Measurements from ENCODE around the gene AFF3. TPM values are rescaled to one million over a fixed set of nuclear protein-coding genes. Genes with fewer than 3 reads are reported as not detected.
A peak's percentile ranks its signal among the peaks of the same experiment; 100 is the strongest.

AFF3 gene
- total and polyA plus RNA-seq, 2 of the 4 experiments (the other 2 are of a cell fraction), result 12.9 to 14.3 TPM

GRCh38 chr2:99709229-99709628, 433.2 kb downstream of the AFF3 start:
- Histone ChIP-seq H3K9ac (ENCODE audit: low read depth, low read length) (no peak overlapping the region), H2AK5ac (ENCODE audit: low read depth, low read length) (peak overlapping the region; percentile 8; the same call in 1 of the 2 replicates), H4K5ac (ENCODE audit: low read depth, low read length) (no peak overlapping the region), H2BK15ac (ENCODE audit: low read depth, low read length) (peak overlapping the region; percentile 33; the same call in 1 of the 3 replicates), H3K56ac (ENCODE audit: extremely low read depth, insufficient read depth, low read length) (no peak overlapping the region), H3K9me3 (ENCODE audit: control insufficient read depth, insufficient read depth, low read length) (no peaks in the 10 kb centered on the region), H2BK5ac (ENCODE audit: low read depth, low read length, poor library complexity, severe bottlenecking) (no peak overlapping the region), H3K23ac (ENCODE audit: low read depth, low read length) (no peak overlapping the region), H3K18ac (ENCODE audit: low read depth, low read length) (0 out of 2 replicates have a peak overlapping the region, but pooled peaks have one; percentile 13), H2AK9ac (replicated peaks; ENCODE audit: low read depth, low read length, poor library complexity) (no peak overlapping the region), H3K4me2 (ENCODE audit: low read depth, low read length) (no peak overlapping the region), H2AFZ (replicated peaks; ENCODE audit: low read length, poor library complexity) (no peak overlapping the region), H2BK120ac (ENCODE audit: low read depth, low read length) (peak overlapping the region; percentile 47; the same call in 1 of the 2 replicates), H2BK20ac (ENCODE audit: low read depth, low read length) (peak overlapping the region; percentile 10; the same call in 1 of the 2 replicates), H3K36me3 (ENCODE audit: control insufficient read depth, insufficient read depth, low read length) (no peaks in the 10 kb centered on the region), H3K4me3 (ENCODE audit: insufficient read depth, low read depth, low read length) (no peak overlapping the region), H3K79me1 (ENCODE audit: low read depth in 1 of 2, low read length in 2 of 2) (no peaks in the 10 kb centered on the region), H4K8ac (ENCODE audit: low read depth in 2 of 2, low read length in 2 of 2) (no peak overlapping the region), H3K9me1 (ENCODE audit: insufficient read depth, low read length) (peaks cover 2% of the 10 kb centered on the region; the same call in 1 of the 2 replicates), H3K4ac (ENCODE audit: low read depth, low read length) (peak overlapping the region; percentile 34; the same call in 1 of the 2 replicates), H4K91ac (ENCODE audit: insufficient read depth, low read depth, low read length) (peak overlapping the region; percentile 15; the same call in 1 of the 2 replicates), H3K27ac (ENCODE audit: insufficient read depth, low read length) (no peak overlapping the region), H4K20me1 (ENCODE audit: insufficient read depth, low read length) (no peaks in the 10 kb centered on the region), H3K14ac (replicated peaks; ENCODE audit: low read depth, low read length) (no peak overlapping the region), H3K27me3 (ENCODE audit: control insufficient read depth, insufficient read depth, low read length) (no peaks in the 10 kb centered on the region), H3K4me1 (ENCODE audit: control insufficient read depth, insufficient read depth, low read length) (peaks cover 18% of the 10 kb centered on the region)
- ChIA-PET POLR2A (ENCODE audit: unreplicated experiment) (no interaction called here), CTCF (no interaction called here)
- in situ Hi-C loops (cut with MboI; ENCODE audit: low sequenced_read_pairs), result loop anchor here (25.0 kb wide), 1 partner anchor 678 kb away; no protein-coding TSS in a partner anchor
- no CpG with 5 or more reads among the region's 2 CpGs for WGBS, 2 experiments (ENCODE audit: extremely low coverage in 2 of 2, insufficient read length in 1 of 2)
- no peak for TF ChIP-seq RAD21 (IDR thresholded peaks at IDR 0.05; ENCODE audit: low read length)
- TF ChIP-seq MXI1 (IDR thresholded peaks at IDR 0.05; ENCODE audit: borderline replicate concordance, low read depth, low read length), result no peak
- no peak for TF ChIP-seq MAZ (IDR thresholded peaks at IDR 0.05; ENCODE audit: borderline replicate concordance, low read depth, low read length)
- TF ChIP-seq MAFK (IDR thresholded peaks at IDR 0.05; ENCODE audit: low read depth, low read length), result no peak
- intact Hi-C loops (cut with micrococcal nuclease), result loop anchor here (5.0 kb wide), 1 partner anchor 102 kb away; no protein-coding TSS in a partner anchor
- dilution Hi-C loops (cut with HindIII; ENCODE audit: low sequenced_read_pairs, unreplicated experiment), result no loop called here
- no TSS peak for BruUV-seq (replicated peaks)
- DNase-seq (no peak), ATAC-seq (ENCODE audit: low read depth) (no peak)

Data from IMR-90 (cell line).